Activated CD4-positive, alpha-beta T cell treated with anti-CD3 and anti-CD28 coated beads, Interleukin-10, Interleukin-2, amounts not matched to agents 100 ng/mL and 50 ng/mL, durations not matched to agents 16 hours and 8 hours (primary cell): ENCODE measurements around the gene GNG12.

Experiments used
- DNase-seq: peaks from one replicate; pipeline ENCODE4 v3.0.0-alpha.2; 2020

The GNG12 gene

DNA sequence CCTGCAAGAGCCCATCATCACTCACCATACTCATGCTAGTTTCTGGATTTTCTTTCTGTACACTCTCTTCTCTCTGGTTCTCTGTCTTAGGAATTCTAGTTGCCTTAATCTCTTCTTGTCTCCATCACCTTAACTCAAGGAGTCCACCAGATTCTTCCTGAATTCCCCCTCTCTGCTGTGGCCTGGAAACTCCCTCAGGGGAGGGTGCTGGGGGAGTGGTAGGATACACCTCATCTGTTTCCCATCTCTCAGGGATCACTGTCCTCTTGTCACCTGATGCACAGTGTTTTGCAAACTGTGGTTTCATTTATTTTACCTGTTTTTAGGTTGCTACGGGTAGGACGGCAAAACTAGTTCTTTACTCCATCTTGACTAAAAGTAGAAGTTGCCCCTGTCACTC lies 6.6 kb upstream of the GNG12 start:
- DNase-seq: no peak

DNA sequence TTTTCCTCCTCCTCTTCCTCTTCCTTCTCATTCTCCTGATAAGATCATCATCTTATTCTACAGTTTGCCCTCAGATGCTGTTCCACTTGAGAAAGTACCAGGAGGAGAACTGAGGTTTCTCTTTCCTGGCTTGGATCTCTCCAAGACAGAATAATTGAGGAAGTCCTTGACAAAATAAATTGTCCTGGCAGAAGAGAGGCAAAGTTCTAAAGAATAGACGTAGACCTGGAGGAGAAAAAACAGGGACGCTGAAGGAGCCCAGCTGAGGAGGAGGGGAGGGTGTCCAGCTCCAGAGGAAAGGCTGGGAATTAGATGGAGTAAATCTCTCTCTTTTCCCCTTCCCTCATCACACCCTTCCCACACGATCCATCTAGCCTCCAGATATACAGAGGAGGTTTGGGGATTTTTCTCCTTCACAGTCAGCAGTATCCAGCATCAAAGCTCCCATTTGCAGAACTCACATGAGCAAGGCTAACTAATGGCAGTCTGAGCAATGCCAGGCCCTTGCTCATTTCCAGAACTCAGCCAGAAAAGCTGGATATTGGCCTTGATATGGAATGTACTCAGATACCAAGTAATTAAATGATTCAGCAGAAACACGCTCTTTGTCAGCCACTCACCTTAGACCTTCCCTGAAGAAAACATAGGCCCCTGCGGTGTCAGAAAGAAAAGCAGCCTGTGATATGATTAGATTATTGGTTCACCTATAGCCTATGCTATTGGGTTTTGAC lies 5.1 kb upstream of the GNG12 start:
- DNase-seq: no peak

DNA sequence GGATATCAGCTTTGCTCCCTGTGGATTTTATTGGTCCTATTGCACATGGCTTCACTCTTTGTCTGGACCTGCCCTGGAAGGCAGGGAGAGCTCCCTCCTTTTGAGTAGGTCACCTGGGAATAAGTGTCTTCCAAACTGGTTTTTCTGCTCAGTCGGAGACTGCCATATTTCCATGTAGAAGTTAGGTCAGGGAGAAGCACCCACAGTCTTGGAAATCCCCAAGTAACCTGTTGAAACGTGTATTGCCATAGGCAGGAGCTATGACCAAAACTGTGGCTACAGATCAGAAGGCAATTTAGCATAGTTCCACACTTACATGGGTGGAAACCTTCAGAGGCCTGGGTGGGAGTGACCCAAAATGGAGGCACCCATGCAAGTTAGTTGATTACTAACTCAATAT lies 3.5 kb upstream of the GNG12 start:
- no peak for DNase-seq

GRCh38 chr1:67835663-67836452 lies 2.6 kb upstream of the GNG12 start:
- DNase-seq: no peak

DNA sequence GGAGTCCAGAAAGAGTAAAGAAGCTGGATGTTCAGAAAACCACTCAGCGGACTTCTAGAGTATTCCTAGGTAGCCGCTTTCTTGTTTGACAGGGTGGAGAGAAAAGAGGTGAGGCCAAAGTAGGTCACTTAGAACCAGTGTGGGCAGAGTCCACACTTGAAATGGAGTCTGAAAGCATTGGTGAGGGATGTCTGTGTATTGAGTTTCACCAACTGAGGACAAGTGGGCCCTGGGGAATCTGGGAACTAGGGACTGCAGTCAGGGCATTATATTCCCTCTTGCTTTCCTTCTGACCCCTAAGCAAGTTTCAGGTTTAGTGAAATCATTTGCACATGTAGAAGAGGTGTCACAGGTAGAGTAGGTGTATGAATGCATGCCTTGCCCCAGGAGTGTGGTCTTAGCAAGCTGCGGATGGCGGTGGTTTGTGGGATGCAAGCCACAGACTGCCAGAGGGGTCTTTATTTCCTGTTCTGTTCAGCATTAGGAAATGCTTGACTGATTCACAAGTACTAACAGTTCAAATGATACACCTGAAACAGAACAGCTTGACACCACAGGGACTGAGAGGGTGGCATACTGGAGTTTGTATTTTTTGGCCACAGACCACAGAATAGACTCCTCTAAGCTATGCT lies 1.1 kb upstream of the GNG12 start:
- DNase-seq: no peak

DNA sequence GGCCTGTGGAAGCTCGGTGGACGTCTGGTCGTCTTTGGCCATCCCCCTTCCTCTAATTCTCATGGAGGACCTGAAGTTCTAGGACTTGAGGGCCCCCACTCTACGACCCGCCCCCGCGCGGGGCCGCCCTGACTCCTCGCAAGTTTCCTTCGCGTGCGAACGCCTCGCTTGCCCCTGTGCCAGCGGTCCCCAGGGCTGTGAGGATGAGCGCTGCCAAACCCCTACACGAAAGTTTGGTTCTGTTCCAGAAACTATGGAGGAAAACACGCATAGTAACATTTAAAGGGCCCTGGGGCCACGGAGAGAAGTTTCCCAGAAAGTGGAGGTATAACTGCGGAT lies 304 bp upstream of the GNG12 start:
- DNase-seq: no peak

GRCh38 chr1:67831850-67832513 lies 1.3 kb downstream of the GNG12 start:
- no peak for DNase-seq

DNA sequence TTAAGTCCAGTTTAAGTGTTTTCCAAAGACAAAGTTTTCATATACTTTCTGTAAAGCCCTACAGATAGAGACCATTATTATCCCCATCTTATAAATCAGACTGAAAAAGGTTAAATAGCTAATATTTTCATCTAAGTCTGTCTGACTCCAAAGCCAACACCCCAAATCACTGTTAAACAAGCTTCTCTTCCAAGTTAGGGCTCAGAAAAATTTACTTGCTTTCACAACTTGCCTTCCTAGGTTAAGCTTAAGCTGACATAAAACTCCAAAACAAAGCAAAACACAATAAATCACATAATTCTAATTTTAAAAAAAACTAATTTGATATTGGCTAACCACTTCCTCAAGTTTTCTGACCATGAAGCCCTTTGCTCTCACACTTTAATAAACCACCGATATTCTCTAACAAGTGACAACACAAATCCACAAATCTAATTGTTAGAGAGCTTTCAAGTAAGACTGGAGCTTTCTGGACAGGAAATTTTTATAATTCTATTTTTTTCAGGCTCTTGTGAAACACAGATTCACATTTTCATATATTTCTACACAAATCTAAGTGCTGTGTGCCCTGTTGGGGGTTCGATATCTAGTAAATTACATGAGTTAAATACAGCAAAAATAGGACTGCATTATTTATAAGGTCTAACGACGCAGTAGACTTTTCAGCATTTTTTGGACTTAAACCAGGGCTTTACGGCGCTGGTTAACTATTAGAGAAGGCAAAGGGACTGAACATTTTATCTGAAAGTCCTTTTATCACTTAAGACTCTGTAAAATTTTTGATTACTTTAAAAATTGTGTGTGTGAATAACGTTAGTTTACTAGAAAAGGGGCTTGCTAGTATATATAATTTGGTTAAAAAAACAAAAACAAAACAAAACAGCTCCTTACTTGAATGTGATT lies 2.1 kb downstream of the GNG12 start:
- DNase-seq: no peak

DNA sequence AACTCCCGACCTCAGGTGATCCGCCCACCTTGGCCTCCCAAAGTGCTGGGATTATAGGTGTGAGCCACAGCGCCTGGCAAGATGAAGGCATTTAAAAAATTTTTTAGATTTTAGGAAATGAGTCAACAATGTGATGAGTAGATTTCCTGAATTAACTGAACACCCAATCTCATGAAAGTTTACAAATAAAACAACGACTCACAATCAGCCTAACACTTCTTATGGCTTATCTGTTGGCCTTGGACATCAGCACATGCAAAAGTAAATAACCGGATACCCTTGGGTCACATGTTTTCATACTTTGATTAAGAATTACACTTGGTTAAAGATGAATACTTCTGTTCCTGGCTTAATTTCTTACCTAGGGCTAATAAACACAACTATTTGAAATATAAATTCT lies 3.0 kb downstream of the GNG12 start:
- no peak for DNase-seq

GRCh38 chr1:67827688-67828087 lies 5.6 kb downstream of the GNG12 start:
- DNase-seq: no peak

GRCh38 chr1:67825591-67825990 lies 7.7 kb downstream of the GNG12 start:
- DNase-seq: no peak

DNA sequence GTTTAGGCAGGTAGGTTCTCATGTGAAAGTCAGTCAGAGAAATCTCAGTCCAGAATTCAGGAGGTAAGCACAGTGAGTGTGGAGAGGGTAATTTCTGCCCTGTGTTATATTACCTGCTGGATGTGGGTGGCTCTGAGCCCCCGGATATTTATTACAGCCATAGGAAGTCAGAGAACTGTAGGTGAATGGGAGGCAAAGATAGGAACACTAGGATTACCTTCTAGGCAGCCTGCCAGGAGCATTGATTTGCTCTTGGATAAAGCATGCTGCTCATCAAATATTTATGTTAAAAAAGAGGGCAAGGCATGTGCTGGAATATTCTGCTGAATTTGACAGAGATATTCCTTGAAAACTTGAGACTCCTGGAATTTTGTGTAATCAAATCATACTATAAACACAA lies 8.5 kb downstream of the GNG12 start:
- no peak for DNase-seq

GRCh38 chr1:67823615-67824014 lies 9.7 kb downstream of the GNG12 start:
- DNase-seq: no peak

GRCh38 chr1:67821263-67821662 lies 12.0 kb downstream of the GNG12 start:
- DNase-seq: no peak

- no peak for DNase-seq
Measured at GRCh38 chr1:67818725-67819301, 14.5 kb downstream of the GNG12 start.

DNA sequence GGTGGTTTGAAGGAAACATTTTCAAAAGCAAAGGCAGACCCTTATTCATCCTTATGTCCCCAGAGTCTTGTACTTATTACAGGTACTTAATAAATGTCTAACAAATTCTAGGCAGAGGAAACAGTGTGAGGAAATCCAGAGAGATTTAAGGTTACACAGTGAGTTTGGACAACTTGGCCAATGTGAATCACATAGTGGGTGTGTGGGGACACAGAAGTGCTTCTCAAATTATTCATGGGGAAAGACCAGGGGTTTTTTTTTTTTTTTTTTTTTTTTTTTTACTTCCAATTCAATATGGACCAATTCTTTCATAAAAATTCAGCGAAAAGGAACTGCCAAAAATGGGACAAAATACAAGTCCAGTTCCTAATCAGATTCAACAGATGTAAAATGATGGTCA lies 15.1 kb downstream of the GNG12 start:
- DNase-seq: no peak

- DNase-seq: no peak
Measured at GRCh38 chr1:67817319-67817718, 15.9 kb downstream of the GNG12 start.

GRCh38 chr1:67816506-67816905 lies 16.8 kb downstream of the GNG12 start:
- no peak for DNase-seq

GRCh38 chr1:67816095-67816475 lies 17.2 kb downstream of the GNG12 start:
- no peak for DNase-seq

DNA sequence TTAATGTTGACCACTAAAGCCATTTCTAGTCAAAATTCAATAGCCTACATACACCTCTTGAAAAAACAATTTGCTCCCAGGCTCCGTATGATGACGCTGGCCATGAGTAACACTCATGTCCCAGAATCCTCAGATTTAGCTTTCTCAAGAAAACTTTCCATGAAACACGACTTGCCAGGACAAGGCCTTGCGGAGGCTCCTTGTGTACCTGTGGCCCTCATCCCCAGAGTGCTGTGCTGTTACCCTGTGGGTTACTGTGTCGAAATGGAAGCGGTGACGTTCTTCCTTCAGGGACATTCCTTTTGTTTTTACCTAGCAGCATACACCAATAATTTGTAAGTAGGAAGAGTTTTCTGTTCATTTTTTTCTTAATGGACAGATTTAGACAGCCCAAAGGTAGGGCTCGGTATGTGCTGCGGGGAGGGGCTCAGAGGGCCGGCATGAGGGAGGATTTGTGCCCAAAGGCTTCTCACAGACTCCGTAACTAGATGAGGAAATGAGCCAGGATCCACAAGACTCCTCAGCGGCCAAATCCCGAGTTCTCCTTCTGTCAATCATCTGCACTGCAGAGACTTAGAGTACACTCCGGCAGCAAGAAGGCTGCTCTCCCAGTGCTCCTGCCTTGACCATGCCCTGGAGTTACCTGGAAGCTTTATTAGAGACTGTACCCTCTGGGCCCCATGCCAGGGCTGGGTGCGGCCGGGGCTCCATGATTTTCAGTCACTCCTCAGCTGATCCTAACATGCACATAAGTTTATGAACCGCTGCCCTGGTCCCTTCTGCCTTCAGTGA lies 17.8 kb downstream of the GNG12 start:
- DNase-seq: no peak

DNA sequence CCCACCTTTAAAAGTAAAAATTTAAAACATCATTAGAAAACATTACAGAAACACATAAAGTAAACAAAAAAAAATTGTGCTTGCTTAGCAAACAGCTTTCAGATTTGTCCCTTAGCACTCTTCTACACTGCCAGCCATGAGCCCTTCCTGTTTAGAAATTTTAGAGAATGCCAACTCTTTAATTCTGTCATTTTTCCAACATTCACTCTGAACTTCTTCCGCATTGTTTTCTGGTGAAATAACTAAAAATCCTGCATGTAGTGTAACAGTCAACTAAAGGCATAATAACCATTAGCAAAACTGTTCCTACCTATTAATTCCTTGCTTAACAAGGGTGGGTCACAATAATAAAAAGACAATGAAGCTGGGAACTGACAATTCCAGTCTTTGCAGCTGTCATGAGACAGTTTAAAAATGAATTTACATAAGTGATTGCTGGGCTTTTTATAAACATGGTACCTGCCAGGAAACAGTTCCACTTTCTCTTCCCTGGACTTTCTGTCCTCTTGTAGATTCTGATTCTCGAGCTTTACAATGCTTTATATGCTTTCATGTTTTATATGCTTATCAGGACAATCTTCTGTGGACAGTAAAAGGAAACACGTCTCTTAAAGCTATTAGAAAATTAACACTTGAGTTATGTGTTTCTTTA lies 19.0 kb downstream of the GNG12 start:
- no peak for DNase-seq
